Transverse colon (tissue), 4 donors: ENCODE measurements around the gene DNAJA4. TPM values are rescaled to one million over a fixed set of nuclear protein-coding genes. Genes with fewer than 3 reads are reported as not detected.

ENCODE experiments used
- DNase-seq: peaks from one replicate; pipeline ENCODE4 v3.0.0-alpha.2; 2019
- H3K27ac ChIP-seq, 4 donors: fragments of 200-600 bp; sonication (generic); 2 replicates each; pipeline ENCODE4 v1.5.1; 2016 to 2018; ENCODE audit warnings: inconsistent platforms in 4 of 4
- H3K27me3 ChIP-seq: fragments of 200-600 bp; sonication (generic); 2 replicates; pipeline ENCODE4 v1.5.1; 2017; ENCODE audit warnings: inconsistent platforms
- H3K36me3 ChIP-seq, 4 donors: fragments of 200-600 bp; sonication (generic); 2 replicates each; pipeline ENCODE4 v1.5.1; 2017 to 2019; ENCODE audit warnings: inconsistent platforms in 4 of 4
- H3K4me1 ChIP-seq, 4 donors: fragments of 200-600 bp; sonication (generic); 2 replicates each; pipeline ENCODE4 v1.5.1; 2017 to 2020; ENCODE audit warnings: inconsistent platforms in 4 of 4
- H3K4me3 ChIP-seq, 4 donors: fragments of 200-600 bp; sonication (generic); 1 replicate in 1 of 4; 2 replicates in 3 of 4; pipeline versions ENCODE4 v1.5.1 to v1.6.1; 2017 to 2019; ENCODE audit warnings: inconsistent platforms in 4 of 4
- H3K9me3 ChIP-seq, 2 donors: fragments of 200-600 bp; sonication (generic); 2 replicates each; pipeline ENCODE4 v1.5.1; 2017 to 2019; ENCODE audit warnings: inconsistent platforms in 2 of 2
- EP300 ChIP-seq: sonication (generic); formaldehyde crosslinking; IDR thresholded peaks from one replicate; pipeline ENCODE4 v1.6.1; 2017; ENCODE audit warnings: antibody characterized with exemption, low read depth
- POLR2A ChIP-seq: fragments of 450-650 bp; IDR thresholded peaks from one replicate; pipeline ENCODE4 v1.6.1; 2016; ENCODE audit warnings: antibody characterized with exemption, mild to moderate bottlenecking, moderate library complexity
- POLR2AphosphoS5 ChIP-seq, 3 donors: sonication (generic); formaldehyde crosslinking; IDR thresholded peaks; one replicate each; pipeline ENCODE4 v1.6.1; 2016; ENCODE audit warnings: antibody characterized with exemption in 3 of 3
- WGBS, 2 donors: methylation state at CpG; one replicate each; pipeline ENCODE4 v1.1.5; 2018; ENCODE audit warnings: low coverage in 1 of 2; 5-methylcytosine and 5-hydroxymethylcytosine counted together
- in situ Hi-C, 4 donors: fragments of 200-750 bp; cut with MboI; loops; one replicate each; pipeline versions ENCODE4 v1.15.0 to v1.15.1; 2017; ENCODE audit warnings: low sequenced_read_pairs in 3 of 4, low pct_ligation_motif_present in 1 of 4, low pct_unique_long_range_greater_than_20kb in 1 of 4
- intact Hi-C: fragments of 100-400 bp; cut with DNase I; formaldehyde crosslinking; loops from one replicate; pipeline ENCODE4 v1.15.1; 2023; ENCODE audit warnings: low total_unique reads
- total RNA-seq, 4 donors: library from RNA; depleted of rRNA; stranded (reverse); fragments of >200 nt; gene quantifications; one replicate each; pipeline ENCODE4 v1.1.0, GENCODE V29; 2016
- TF ChIP-seq, protein P1 (sequence below), 5 experiments: fragments of 200-600 bp in 3 of 5; fragments of 450-650 bp in 2 of 5; sonication (generic) in 3 of 5; IDR thresholded peaks; 1 replicate in 2 of 5; 2 replicates in 3 of 5; pipeline ENCODE4 v1.5.1; 2016 to 2017; ENCODE audit warnings: antibody characterized with exemption in 5 of 5, inconsistent platforms in 3 of 5, mild to moderate bottlenecking in 2 of 5, moderate library complexity in 1 of 5

Gene DNAJA4
- total RNA-seq = 10 to 100 TPM; 34.9 to 69.9 (median 42.5) TPM

DNA sequence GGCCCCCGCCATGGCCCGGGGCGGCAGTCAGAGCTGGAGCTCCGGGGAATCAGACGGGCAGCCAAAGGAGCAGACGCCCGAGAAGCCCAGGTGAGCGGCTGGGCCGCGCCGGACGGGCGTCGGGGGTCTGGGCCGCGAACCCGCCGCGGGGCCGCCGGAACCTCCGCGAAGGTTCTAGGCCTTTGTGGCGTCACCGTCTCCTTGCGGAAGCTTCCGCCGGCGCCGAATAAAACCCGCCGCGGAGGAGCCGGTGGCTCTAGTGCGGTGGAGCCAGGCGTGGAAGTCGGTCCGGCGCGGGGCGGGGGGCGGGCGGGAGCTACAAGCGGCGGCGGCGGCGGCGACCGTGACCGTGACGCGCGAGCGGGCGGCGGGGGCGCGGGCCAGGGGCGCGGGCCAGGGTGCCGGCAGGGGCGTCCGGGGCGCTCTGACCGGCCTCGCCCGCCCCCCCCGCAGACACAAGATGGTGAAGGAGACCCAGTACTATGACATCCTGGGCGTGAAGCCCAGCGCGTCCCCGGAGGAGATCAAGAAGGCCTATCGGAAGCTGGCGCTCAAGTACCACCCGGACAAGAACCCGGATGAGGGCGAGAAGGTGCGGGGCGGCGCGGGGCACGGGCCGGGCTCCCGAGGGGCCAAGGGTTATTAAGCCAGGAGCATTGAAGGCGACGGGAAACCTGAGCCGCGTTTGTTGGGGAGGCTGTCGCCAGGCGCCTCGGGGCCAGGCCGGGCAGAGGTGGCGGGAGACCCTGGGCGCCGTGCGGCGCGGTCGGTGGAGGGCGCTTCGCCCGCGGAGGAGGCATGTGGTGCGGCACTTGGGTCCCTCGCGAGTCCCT, at the start of gene DNAJA4:
DNAJA4 (plus strand) TSS at position 259 of the 833 bp plus-strand sequence; CDS start at position 461, 202 bp downstream.
- in situ Hi-C loops (no loop called here), intact Hi-C loops (no loop called here)
- peak within 1 kb of the TSS; percentile 62 to 92 (median 70) for H3K4me3 ChIP-seq
- no peaks in the 10 kb centered on the region for H3K36me3 ChIP-seq
- TF ChIP-seq POLR2AphosphoS5 (IDR thresholded peaks at IDR 0.05) (no peak), POLR2A (no peak), EP300 (no peak)
- TF ChIP-seq, protein P1, sequence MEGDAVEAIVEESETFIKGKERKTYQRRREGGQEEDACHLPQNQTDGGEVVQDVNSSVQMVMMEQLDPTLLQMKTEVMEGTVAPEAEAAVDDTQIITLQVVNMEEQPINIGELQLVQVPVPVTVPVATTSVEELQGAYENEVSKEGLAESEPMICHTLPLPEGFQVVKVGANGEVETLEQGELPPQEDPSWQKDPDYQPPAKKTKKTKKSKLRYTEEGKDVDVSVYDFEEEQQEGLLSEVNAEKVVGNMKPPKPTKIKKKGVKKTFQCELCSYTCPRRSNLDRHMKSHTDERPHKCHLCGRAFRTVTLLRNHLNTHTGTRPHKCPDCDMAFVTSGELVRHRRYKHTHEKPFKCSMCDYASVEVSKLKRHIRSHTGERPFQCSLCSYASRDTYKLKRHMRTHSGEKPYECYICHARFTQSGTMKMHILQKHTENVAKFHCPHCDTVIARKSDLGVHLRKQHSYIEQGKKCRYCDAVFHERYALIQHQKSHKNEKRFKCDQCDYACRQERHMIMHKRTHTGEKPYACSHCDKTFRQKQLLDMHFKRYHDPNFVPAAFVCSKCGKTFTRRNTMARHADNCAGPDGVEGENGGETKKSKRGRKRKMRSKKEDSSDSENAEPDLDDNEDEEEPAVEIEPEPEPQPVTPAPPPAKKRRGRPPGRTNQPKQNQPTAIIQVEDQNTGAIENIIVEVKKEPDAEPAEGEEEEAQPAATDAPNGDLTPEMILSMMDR (IDR thresholded peaks at IDR 0.05) = peak in 1 of 5 experiments; percentile 12
- no peaks in the 10 kb centered on the region for H3K9me3 ChIP-seq
- peaks cover 13 to 24% (median 17%) of the 10 kb centered on the region in 4 donors for H3K4me1 ChIP-seq
- no peaks in the 10 kb centered on the region for H3K27me3 ChIP-seq
- DNase-seq = peak; percentile 63
- 5% methylated on average over 46 of the region's 107 CpGs; no CpG with 5 or more reads in 1 of the 2 donors for WGBS, 2 donors
- peak within 1 kb of the TSS; percentile 79 to 95 (median 92) for H3K27ac ChIP-seq

DNA sequence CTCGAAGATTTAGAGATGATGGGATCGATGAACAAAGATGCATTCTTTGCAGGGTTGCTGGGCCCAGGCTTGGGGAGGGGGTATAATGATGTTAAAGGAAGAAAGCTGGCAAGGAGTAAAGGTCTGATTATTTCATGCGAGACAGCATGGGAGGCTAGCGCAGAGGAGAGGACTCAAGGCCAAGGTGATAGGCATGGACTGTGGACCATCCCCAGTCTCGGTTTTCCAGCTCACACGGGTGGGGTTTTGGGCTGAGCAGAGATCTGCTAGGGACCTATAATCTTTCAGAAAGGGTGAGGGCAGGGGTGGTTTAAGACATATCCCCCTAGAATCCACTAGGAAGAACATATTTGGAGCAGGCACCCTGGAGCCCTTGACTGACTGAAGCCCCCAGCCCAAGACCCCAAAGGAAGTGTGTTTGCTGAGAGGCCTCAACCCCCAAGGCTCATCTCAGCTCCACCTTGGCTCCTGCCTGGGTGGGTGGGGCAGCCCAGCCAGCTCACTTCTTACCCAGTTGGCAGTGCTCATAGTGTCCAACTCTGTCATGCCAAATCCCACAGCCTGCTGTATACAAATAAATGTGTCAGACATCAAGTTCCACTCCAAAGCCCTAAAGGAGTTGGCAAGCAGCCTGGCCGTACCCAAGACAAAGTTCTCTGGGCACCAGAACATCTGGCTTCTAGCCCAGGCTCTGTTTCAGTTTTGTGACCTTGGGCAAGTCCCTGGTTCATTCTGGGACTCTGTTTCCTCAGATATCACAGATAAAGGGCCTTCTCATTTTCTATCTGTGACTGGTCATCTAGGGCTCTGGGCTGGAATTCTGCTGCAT, 47.9 kb upstream of the DNAJA4 start:
- Histone ChIP-seq H3K36me3 (no peaks in the 10 kb centered on the region), H3K27ac (peak overlapping the region; percentile 74 to 82 (median 80)), H3K4me3 (no peak overlapping the region), H3K4me1 (peaks cover 30 to 50% (median 37%) of the 10 kb centered on the region in 4 donors), H3K27me3 (no peaks in the 10 kb centered on the region), H3K9me3 (no peaks in the 10 kb centered on the region)
- WGBS, 2 donors = 50 to 58% methylated on average over 6 to 7 of the region's 7 CpGs
- DNase-seq = peak; percentile 93
- intact Hi-C loops (no loop called here), in situ Hi-C loops (no loop called here)
- TF ChIP-seq EP300 (peak; percentile 70), POLR2AphosphoS5 (IDR thresholded peaks at IDR 0.05) (peak in 2 of 3 donors; percentile 77), POLR2A (no peak)
- TF ChIP-seq, protein P1 (IDR thresholded peaks at IDR 0.05) = no peak

DNA sequence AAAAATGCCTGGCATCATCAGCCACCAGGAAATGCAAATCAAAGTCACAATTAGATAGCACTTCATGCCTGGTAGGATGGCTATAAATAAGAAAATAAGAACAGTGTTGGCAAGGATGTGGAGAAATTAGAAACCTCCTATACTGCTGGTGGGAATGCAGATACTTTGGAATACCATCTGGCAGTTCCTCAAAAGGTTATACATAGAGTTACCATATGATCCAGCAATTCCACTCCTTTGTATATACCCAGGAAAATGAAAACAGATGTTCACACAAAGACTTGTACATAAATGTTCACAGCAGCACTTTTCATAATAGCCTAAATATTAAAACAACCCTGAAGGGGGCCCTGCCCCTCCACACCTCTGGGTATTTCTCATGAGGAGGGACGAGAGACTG, 43.6 kb upstream of the DNAJA4 start:
- Histone ChIP-seq H3K4me3 (no peak overlapping the region), H3K9me3 (no peaks in the 10 kb centered on the region), H3K4me1 (peaks cover 15 to 22% (median 18%) of the 10 kb centered on the region in 4 donors), H3K36me3 (no peaks in the 10 kb centered on the region), H3K27ac (peak overlapping the region in 3 of 4 donors; percentile 15 to 46 (median 28)), H3K27me3 (no peaks in the 10 kb centered on the region)
- DNase-seq = no peak
- WGBS, 2 donors = 50 to 87% methylated on average over 1 of the region's 1 CpG
- in situ Hi-C loops (no loop called here), intact Hi-C loops (no loop called here)
- no peak for TF ChIP-seq POLR2A
- TF ChIP-seq, protein P1 (IDR thresholded peaks at IDR 0.05) = no peak
- TF ChIP-seq EP300 = no peak
- TF ChIP-seq POLR2AphosphoS5 (IDR thresholded peaks at IDR 0.05) = no peak
